ENCODE results near the gene ZRANB1.

Gene ZRANB1

DNA sequence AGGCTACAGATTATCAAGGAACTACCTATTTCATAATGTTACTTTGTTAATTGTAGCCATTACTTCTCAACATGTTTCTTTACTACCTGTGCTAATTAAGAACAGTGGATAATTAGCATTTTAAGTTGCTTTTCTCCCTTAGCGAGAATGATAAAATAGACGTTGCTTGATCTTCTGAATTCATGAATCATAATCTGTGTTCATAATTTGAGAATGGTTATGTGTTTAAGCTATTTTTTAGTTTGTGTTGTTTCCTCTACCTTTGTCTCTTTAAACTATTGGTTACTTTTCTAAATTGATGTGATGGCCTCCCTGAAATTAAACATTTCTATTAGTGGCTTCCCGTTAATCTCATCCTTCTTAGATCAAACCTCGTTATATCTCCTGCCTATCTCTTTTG, at the start of gene ZRANB1:
TSS of gene ZRANB1 (plus strand) at position 301 of the 400 bp plus-strand sequence. CDS start 371 bp downstream, outside the sequence.
- no peak for DNase-seq (ENCODE audit: extremely low spot score)
- TF ChIP-seq BHLHE40 (IDR thresholded peaks at IDR 0.05; ENCODE audit: borderline replicate concordance) (no peak), SP1 (IDR thresholded peaks at IDR 0.05) (no peak), CTBP1 (IDR thresholded peaks at IDR 0.05; ENCODE audit: borderline replicate concordance) (no peak), L3MBTL2 (conservative IDR thresholded peaks at IDR 0.05) (no peak), ZNF384 (IDR thresholded peaks at IDR 0.05) (no peak), SUZ12 (IDR thresholded peaks at IDR 0.05) (no peak), TARDBP (IDR thresholded peaks at IDR 0.05) (no peak), ARNT (IDR thresholded peaks at IDR 0.05) (no peak), FOXM1 (IDR thresholded peaks at IDR 0.05; ENCODE audit: borderline replicate concordance) (no peak), NFRKB (IDR thresholded peaks at IDR 0.05) (no peak), HDGF (IDR thresholded peaks at IDR 0.05; ENCODE audit: borderline replicate concordance) (no peak), FOXK2 (IDR thresholded peaks at IDR 0.05) (no peak), LEF1 (IDR thresholded peaks at IDR 0.05; ENCODE audit: borderline replicate concordance) (no peak), FOXA1 (IDR thresholded peaks at IDR 0.05) (no peak), ELF4 (IDR thresholded peaks at IDR 0.05) (no peak)
- TF ChIP-seq, protein P1, sequence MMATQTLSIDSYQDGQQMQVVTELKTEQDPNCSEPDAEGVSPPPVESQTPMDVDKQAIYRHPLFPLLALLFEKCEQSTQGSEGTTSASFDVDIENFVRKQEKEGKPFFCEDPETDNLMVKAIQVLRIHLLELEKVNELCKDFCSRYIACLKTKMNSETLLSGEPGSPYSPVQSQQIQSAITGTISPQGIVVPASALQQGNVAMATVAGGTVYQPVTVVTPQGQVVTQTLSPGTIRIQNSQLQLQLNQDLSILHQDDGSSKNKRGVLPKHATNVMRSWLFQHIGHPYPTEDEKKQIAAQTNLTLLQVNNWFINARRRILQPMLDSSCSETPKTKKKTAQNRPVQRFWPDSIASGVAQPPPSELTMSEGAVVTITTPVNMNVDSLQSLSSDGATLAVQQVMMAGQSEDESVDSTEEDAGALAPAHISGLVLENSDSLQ (IDR thresholded peaks at IDR 0.05), result no peak
- ChIA-PET POLR2A (no interaction called here), CTCF (no interaction called here)

DNA sequence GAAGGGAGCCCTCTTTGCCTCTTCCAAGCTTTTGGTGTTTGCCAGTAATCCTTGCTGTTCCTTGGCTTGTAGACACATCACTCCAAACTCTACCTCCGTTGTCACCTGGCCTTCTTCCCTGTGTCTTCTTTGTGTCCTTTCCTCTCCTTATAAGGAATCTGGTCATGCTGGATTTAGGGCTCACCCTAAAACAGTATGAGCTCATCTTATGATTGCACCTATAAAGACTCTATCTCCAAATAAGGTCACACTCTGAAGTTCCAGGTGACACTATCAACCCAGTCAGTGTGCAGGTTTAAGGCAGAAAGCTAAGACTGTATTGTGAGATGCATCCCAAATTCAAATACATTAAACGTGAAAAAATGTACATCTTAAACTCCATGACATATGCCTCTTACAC, 49.0 kb upstream of the ZRANB1 start:
- ChIA-PET POLR2A (no interaction called here), CTCF (interaction anchor here (0.6 kb wide), 1 partner anchor 42 kb away, joined by 3 read pairs; no protein-coding TSS in a partner anchor)
- DNase-seq (ENCODE audit: extremely low spot score), result no peak
- TF ChIP-seq FOXA1 (IDR thresholded peaks at IDR 0.05), result no peak
- TF ChIP-seq SUZ12 (IDR thresholded peaks at IDR 0.05), result no peak
- no peak for TF ChIP-seq L3MBTL2 (conservative IDR thresholded peaks at IDR 0.05)
- no peak for TF ChIP-seq ARNT (IDR thresholded peaks at IDR 0.05)
- no peak for TF ChIP-seq ZNF384 (IDR thresholded peaks at IDR 0.05)
- no peak for TF ChIP-seq BHLHE40 (IDR thresholded peaks at IDR 0.05; ENCODE audit: borderline replicate concordance)
- TF ChIP-seq CTBP1 (IDR thresholded peaks at IDR 0.05; ENCODE audit: borderline replicate concordance), result no peak

DNA sequence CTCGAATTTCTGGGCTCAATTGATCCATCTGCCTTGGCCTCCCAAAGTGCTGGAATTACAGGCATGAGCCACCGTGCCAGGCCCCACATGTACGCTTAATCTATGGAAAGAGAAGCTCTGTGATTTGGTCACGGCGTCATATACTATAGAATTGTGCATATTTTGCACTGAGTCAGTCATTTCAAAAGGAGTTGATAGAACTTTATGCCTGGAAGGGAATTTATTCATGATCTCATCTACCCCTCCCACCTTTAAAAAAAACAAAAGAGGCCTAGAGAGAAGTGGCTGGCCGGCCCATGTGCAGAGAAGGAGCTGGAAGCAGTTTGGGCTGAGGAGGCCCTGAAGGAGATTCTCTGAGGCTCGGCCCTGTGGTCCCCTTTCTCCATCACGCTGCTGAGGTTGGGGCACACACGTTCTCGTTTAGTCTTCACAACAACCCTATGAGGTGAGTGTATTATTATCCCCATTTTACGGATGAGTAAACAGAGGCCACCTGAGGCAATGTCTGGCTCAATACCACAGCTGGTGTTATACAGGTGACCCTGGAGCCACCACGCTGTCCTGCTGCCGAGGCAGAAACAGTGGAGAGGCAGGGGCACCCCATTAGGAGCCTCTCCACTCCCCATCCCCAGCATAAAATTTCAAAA, 47.2 kb upstream of the ZRANB1 start:
- POLR2A ChIA-PET, result interaction anchor here (0.7 kb wide), 1 partner anchor 22 kb away, joined by 3 read pairs; no protein-coding TSS in a partner anchor
- TF ChIP-seq SUZ12 (IDR thresholded peaks at IDR 0.05), result no peak
- TF ChIP-seq CTBP1 (IDR thresholded peaks at IDR 0.05; ENCODE audit: borderline replicate concordance), result no peak
- TF ChIP-seq LEF1 (IDR thresholded peaks at IDR 0.05; ENCODE audit: borderline replicate concordance), result no peak
- TF ChIP-seq BHLHE40 (IDR thresholded peaks at IDR 0.05; ENCODE audit: borderline replicate concordance), result no peak
- no peak for TF ChIP-seq ELF4 (IDR thresholded peaks at IDR 0.05)
- TF ChIP-seq FOXM1 (IDR thresholded peaks at IDR 0.05; ENCODE audit: borderline replicate concordance), result no peak
- no peak for TF ChIP-seq L3MBTL2 (conservative IDR thresholded peaks at IDR 0.05)
- TF ChIP-seq, protein P1 (IDR thresholded peaks at IDR 0.05), result no peak
- no peak for TF ChIP-seq FOXK2 (IDR thresholded peaks at IDR 0.05)
- no peak for TF ChIP-seq HDGF (IDR thresholded peaks at IDR 0.05; ENCODE audit: borderline replicate concordance)
- no peak for TF ChIP-seq TARDBP (IDR thresholded peaks at IDR 0.05)
- no peak for TF ChIP-seq FOXA1 (IDR thresholded peaks at IDR 0.05)
- TF ChIP-seq SP1 (IDR thresholded peaks at IDR 0.05), result no peak
- CTCF ChIA-PET, result no interaction called here
- DNase-seq (ENCODE audit: extremely low spot score), result no peak

DNA sequence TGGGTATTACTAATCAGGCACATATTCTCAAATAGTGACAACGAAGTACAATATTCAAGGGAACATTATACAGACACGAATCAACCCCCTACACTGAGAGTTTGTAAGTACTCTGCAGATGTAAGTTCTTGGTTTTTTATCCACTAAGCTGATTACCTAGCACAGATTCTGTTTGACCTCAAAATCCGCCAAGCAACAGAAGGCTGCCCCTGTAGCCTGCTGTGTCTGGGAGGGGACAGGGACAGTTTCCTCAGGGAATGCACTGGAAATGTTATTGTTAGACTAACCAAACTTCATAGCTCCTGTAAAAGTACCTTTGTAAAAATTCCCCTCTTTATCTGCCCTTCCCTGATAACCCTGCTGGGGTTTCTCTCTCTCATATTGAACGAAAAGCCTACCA, 45.2 kb upstream of the ZRANB1 start:
- no peak for DNase-seq (ENCODE audit: extremely low spot score)
- ChIA-PET CTCF (no interaction called here), POLR2A (no interaction called here)
- TF ChIP-seq, protein P1 (IDR thresholded peaks at IDR 0.05), result no peak
- no peak for TF ChIP-seq SP1 (IDR thresholded peaks at IDR 0.05)
- TF ChIP-seq BHLHE40 (IDR thresholded peaks at IDR 0.05; ENCODE audit: borderline replicate concordance), result no peak

DNA sequence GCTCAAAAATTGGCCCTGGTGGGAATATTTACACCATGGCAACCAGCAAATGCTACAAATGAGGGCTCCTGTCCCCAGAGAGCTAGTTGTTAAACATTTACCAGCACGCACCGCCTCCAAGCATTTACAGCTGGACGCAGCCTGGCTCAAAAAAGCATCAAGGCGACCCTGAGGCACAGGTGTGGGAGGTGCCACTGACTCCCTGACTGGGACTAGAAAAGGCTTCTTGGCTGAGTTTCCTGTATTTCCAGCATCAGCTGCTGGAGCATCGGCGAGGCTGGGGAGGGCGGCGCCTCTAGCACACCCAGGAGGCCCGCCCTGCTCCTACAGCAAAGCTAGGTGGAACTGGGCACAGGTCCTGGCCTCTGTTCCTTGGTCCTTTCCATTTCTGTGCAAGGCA, 43.5 kb upstream of the ZRANB1 start:
- no peak for DNase-seq (ENCODE audit: extremely low spot score)
- CTCF ChIA-PET, result no interaction called here
- TF ChIP-seq ZNF384 (IDR thresholded peaks at IDR 0.05) (no peak), SP1 (IDR thresholded peaks at IDR 0.05) (no peak)
- TF ChIP-seq, protein P1 (IDR thresholded peaks at IDR 0.05), result no peak

DNA sequence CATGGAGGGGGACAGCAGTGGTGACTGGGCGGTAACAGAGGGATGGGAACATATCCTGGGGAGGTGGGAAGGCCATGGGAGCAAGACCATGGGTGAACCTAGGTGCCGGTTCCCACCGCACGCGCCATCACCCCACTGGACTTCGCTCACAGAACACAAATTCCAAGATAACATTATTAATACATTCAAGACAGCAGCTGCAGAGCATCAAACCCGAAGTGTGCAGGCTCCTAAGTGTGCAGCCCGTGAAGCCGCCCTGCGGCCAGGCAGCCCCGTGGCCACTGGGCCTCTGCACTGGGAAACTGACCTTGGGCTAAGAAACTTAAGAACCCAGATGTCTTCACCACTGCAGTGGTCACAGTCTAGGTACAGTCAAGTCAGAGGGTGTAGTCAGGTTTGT, 42.8 kb upstream of the ZRANB1 start:
- DNase-seq (ENCODE audit: extremely low spot score), result no peak
- CTCF ChIA-PET, result no interaction called here
- POLR2A ChIA-PET, result interaction anchor here (1.1 to 1.3 kb wide), 2 partner anchors 17 to 18 kb away, joined by 3 to 4 read pairs; no protein-coding TSS in a partner anchor
- no peak for TF ChIP-seq SP1 (IDR thresholded peaks at IDR 0.05)
- TF ChIP-seq, protein P1 (IDR thresholded peaks at IDR 0.05), result no peak

More for the DNA sequence above, 43.5 kb upstream of the ZRANB1 start:
- POLR2A ChIA-PET, result interaction anchor here (1.1 to 1.3 kb wide), 2 partner anchors 17 to 19 kb away, joined by 3 to 4 read pairs; no protein-coding TSS in a partner anchor
